Nephron (organoid): ENCODE measurements around the gene QSOX2.
A peak's percentile ranks its signal among the peaks of the same experiment; 100 is the strongest.
"Not testable (repeated sequence)": the region's sequence is repeated elsewhere in the genome, so short reads cannot be mapped to it uniquely, and the experiment has no call there.

Source experiments
- H3K27ac Mint-ChIP-seq, 3 experiments: 2 replicates each; pipeline ENCODE4 v1.8.0; 2020; ENCODE audit warnings: mixed read lengths in 3 of 3, mild to moderate bottlenecking in 2 of 3, moderate library complexity in 1 of 3
- H3K27me3 Mint-ChIP-seq: 2 replicates; pipeline ENCODE4 v1.8.0; 2021; ENCODE audit warnings: low read depth, mild to moderate bottlenecking, moderate library complexity, mixed read lengths
- H3K36me3 Mint-ChIP-seq: 2 replicates; pipeline ENCODE4 v1.8.0; 2020; ENCODE audit warnings: low read depth, mixed read lengths
- H3K4me1 Mint-ChIP-seq: 2 replicates; pipeline ENCODE4 v1.8.0; 2020; ENCODE audit warnings: mixed read lengths
- H3K4me3 Mint-ChIP-seq, 3 experiments: 2 replicates each; pipeline ENCODE4 v1.8.0; 2020; ENCODE audit warnings: mild to moderate bottlenecking in 3 of 3, mixed read lengths in 3 of 3, moderate library complexity in 2 of 3
- H3K9me3 Mint-ChIP-seq: 2 replicates; pipeline ENCODE4 v1.8.0; 2020; ENCODE audit warnings: mixed read lengths
- TF ChIP-seq, protein P1 (sequence below), 3 experiments: fragments of 200-600 bp; sonication (generic); IDR thresholded peaks; one replicate each; pipeline ENCODE4 v1.5.0; 2021; ENCODE audit warnings: antibody characterized with exemption in 3 of 3; ENCODE audit not compliant: unreplicated experiment in 3 of 3

QSOX2 gene

DNA sequence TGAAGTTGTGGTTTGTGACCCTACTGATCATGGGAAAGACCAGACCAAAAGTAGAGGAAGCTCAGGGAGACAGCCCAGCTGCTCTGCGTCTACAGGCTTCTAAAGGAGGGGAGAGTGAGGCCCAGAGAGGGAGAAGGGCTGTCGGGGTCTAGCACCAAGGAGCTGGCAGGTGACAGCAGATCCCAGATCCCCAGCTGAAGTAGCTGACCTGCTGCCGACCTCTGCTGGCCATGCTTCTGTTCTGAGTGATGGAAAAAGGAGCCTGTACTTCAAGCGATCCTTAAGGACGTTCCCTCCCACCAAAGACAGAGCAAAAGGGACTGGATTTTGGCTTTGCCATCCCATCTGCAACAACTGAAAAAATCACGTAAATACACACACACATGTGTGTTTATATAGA, 22.7 kb upstream of the QSOX2 start:
- peaks cover 11% of the 10 kb centered on the region for H3K9me3 Mint-ChIP-seq

DNA sequence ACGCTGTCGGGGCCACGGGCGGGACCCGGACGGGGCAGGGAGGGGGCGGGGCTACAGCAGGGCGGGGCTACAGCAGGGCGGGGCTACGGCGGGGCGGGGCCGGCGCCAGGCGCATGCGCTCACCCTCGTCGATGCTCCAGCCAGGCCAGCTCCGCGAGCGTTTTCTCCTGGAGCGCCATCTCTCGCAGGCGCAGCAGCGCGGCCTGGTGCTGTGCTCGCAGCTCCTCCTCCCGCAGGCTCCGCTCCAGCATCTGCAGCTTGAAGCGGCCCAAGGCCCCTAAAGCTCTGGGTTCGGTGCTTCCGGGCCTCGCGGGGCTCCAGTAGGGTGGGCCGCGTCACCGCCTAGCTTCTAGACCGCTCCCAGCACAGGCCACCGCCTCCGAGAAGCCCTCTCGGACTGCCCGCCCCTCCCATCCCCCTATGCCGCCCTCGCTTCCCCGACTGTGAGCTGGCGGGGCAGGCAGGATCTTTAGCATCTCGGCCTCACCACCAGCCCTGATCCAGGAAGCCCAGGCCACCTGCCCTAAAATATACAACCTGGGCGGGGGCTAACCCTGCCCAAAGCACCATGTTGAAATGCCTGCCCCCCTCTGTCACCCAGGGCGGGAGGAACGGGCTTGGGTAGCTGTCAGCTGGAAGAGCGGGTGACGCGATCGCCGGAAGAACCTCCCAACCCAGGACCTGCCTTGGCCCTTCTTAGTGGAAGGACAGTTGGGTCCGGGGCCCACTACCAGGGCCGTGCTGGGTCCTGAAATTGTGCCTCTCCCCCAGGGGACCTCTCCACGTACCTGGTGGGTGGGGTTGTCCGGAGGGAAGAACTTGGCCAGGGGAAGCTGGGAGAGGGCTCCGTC, 21.9 kb upstream of the QSOX2 start:
- peak overlapping the region; percentile 55 to 68 (median 64) for H3K4me3 Mint-ChIP-seq
- H3K27ac Mint-ChIP-seq: peak overlapping the region in 1 of 3 experiments; percentile 70
- TF ChIP-seq, protein P1, sequence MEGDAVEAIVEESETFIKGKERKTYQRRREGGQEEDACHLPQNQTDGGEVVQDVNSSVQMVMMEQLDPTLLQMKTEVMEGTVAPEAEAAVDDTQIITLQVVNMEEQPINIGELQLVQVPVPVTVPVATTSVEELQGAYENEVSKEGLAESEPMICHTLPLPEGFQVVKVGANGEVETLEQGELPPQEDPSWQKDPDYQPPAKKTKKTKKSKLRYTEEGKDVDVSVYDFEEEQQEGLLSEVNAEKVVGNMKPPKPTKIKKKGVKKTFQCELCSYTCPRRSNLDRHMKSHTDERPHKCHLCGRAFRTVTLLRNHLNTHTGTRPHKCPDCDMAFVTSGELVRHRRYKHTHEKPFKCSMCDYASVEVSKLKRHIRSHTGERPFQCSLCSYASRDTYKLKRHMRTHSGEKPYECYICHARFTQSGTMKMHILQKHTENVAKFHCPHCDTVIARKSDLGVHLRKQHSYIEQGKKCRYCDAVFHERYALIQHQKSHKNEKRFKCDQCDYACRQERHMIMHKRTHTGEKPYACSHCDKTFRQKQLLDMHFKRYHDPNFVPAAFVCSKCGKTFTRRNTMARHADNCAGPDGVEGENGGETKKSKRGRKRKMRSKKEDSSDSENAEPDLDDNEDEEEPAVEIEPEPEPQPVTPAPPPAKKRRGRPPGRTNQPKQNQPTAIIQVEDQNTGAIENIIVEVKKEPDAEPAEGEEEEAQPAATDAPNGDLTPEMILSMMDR (IDR thresholded peaks at IDR 0.05; ENCODE audit: unreplicated experiment in 3 of 3): peak in 1 of 3 experiments; percentile 21
- no peaks in the 10 kb centered on the region for H3K36me3 Mint-ChIP-seq
- peaks cover 11% of the 10 kb centered on the region for H3K9me3 Mint-ChIP-seq
- peaks cover 9% of the 10 kb centered on the region for H3K27me3 Mint-ChIP-seq
- H3K4me1 Mint-ChIP-seq: peaks cover 13% of the 10 kb centered on the region

More for the DNA sequence above, 22.7 kb upstream of the QSOX2 start:
- Mint-ChIP-seq H3K27me3 (peaks cover 11% of the 10 kb centered on the region), H3K4me3 (peak overlapping the region; percentile 55 to 65 (median 64)), H3K27ac (peak overlapping the region; percentile 43 to 70 (median 61)), H3K4me1 (peaks cover 18% of the 10 kb centered on the region), H3K36me3 (no peaks in the 10 kb centered on the region)
- TF ChIP-seq, protein P1 (IDR thresholded peaks at IDR 0.05; ENCODE audit: unreplicated experiment in 3 of 3): no peak

DNA sequence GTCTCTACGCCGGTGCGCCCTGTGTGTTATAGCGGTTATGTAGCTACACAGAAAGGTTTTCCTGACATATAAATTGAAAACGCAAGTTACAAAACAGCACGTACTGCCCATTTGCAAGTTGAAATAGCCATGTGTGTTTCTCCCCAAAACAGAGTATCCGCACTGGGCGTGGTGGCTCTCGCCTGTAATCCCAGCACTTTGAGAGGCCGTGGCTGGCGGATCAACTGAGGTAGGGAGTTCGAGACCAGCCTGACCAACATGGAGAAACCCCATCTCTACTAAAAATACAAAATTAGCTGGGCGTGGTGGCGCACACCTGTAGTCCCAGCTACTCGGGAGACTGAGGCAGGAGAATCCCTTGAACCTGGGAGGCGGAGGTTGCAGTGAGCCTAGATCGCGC, 21.0 kb upstream of the QSOX2 start:
- peaks cover 13% of the 10 kb centered on the region for H3K4me1 Mint-ChIP-seq
- H3K9me3 Mint-ChIP-seq: peaks cover 11% of the 10 kb centered on the region
- peak overlapping the region; percentile 52 to 68 (median 62) for H3K4me3 Mint-ChIP-seq
- not testable (repeated sequence) for H3K36me3 Mint-ChIP-seq, H3K27me3 Mint-ChIP-seq, H3K27ac Mint-ChIP-seq

DNA sequence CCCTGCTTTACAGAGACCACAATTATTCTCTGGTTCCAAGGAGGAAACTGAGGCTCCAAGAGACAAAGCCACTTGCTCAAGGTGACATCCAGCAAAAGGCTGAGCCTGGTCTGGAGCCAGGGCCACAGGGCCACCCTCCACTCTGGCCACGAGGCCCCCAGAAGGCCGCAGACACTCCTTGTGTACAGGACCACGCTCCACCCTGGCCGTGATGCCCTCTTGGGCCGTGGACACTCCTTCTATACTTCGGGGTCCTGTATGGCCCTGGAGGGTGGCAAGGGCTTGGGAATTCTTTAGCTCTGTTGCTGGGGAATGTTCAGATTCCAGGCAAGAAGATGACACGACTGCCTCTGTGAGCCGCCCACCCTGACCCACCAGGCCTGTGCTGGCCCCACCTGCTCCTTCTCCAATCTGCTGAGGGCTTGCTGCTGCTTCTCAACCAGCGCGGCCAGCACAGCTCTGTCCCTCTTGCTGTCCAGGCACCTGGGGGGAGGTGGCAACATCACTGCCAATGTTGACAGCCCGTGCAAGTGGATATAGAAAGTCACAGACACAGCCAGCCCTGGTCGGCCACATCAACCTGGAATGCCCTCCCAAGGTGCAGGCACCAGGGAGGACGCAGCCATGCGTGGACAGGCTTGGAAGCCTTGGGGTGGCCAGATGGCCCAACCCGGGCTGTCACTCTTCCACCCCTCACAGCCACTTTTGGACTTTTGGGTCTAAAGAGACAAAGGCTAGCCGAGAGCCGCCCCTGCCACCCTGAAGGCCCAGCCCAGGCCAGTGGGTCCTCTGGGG, 20.1 kb upstream of the QSOX2 start:
- Mint-ChIP-seq H3K27ac (no peak overlapping the region), H3K9me3 (peaks cover 11% of the 10 kb centered on the region), H3K4me3 (no peak overlapping the region), H3K27me3 (peaks cover 12% of the 10 kb centered on the region), H3K36me3 (no peaks in the 10 kb centered on the region), H3K4me1 (peaks cover 13% of the 10 kb centered on the region)
- TF ChIP-seq, protein P1 (IDR thresholded peaks at IDR 0.05; ENCODE audit: unreplicated experiment in 3 of 3): no peak

DNA sequence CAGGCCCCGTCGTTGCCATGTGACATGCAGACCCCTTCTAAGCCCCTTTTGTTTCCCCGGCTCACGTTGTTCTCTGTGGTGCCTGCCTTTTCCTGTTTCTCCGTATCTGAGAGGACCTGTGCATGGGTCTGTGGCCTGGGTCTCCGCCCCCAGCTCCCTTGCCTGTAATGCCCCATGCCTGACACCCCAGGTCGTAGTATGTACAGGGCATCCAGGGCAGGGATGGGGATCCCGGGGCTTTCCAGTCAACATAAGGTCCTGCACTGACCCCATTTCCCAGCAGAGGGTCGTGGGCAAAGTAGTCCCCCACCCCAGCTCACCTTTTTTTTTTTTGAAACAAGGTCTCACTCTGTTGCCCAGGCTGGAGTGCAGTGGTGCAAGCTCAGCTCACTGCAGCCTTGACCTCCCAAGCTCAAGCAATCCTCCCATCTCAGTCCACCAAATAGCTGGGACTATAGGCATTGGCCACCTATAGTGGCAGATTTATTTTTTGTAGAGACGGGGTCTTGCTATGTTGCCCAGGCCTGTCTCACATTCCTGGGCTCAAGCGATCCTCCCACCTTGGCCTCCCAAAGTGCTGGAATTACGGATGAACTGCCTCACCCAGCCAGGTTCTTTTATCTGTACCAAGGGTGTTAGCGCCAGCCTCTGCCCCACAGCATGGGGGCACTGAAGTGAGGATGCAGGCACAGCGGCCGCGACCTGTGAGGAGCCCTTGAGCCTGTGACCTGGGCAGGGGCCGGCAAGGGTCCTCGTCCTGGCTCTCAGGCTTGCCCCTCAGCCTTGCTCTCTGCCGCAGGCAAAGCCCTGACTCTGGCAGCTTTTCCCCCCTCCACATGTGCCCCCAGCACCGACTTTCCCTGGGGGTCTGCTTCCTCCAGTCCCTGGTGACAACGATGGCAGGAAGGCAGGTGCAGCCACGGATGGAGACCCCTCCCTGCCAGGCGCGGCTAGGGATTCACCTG, 19.1 kb upstream of the QSOX2 start:
- TF ChIP-seq, protein P1 (IDR thresholded peaks at IDR 0.05; ENCODE audit: unreplicated experiment in 3 of 3): no peak
- no peak overlapping the region for H3K27ac Mint-ChIP-seq

More for the DNA sequence above, 19.1 kb upstream of the QSOX2 start:
- no peak overlapping the region for H3K4me3 Mint-ChIP-seq
- H3K9me3 Mint-ChIP-seq: peaks cover 8% of the 10 kb centered on the region
- H3K4me1 Mint-ChIP-seq: peaks cover 13% of the 10 kb centered on the region
- H3K27me3 Mint-ChIP-seq: peaks cover 15% of the 10 kb centered on the region
- no peaks in the 10 kb centered on the region for H3K36me3 Mint-ChIP-seq
